Osteoblast (primary cell): ENCODE data around the gene KLHDC7B. TPM values are rescaled to one million over a fixed set of nuclear protein-coding genes. Genes with fewer than 3 reads are reported as not detected.

Experiments
- DNase-seq: peaks from one replicate; pipeline ENCODE4 v3.0.0; 2011; ENCODE audit warnings: low spot score, mixed read lengths; ENCODE audit not compliant: insufficient read length; ENCODE audit errors: missing footprints
- H2AFZ ChIP-seq: 2 replicates; pipeline ENCODE4 v1.6.0; 2011; ENCODE audit warnings: mild to moderate bottlenecking, low read length
- H3K27ac ChIP-seq: 2 replicates; pipeline ENCODE4 v1.5.1; 2011; ENCODE audit warnings: mild to moderate bottlenecking, low read depth, low read length, moderate library complexity
- H3K27me3 ChIP-seq: 2 replicates; pipeline ENCODE4 v1.6.0; 2012; ENCODE audit warnings: mild to moderate bottlenecking, control low read depth, inconsistent platforms, low read length, moderate library complexity; ENCODE audit not compliant: insufficient read depth
- H3K36me3 ChIP-seq: 2 replicates; pipeline ENCODE4 v1.5.1; 2011; ENCODE audit warnings: mild to moderate bottlenecking, low read length, control low read depth, moderate library complexity; ENCODE audit not compliant: insufficient read depth
- H3K4me1 ChIP-seq: 2 replicates; pipeline ENCODE4 v1.5.1; 2011; ENCODE audit warnings: mild to moderate bottlenecking, low read length, control low read depth, moderate library complexity; ENCODE audit not compliant: insufficient read depth
- H3K4me2 ChIP-seq: 2 replicates; pipeline ENCODE4 v1.6.0; 2011; ENCODE audit warnings: mild to moderate bottlenecking, low read length; ENCODE audit not compliant: insufficient read depth
- H3K4me3 ChIP-seq: fragments of 200-600 bp; sonication (generic); 3 replicates; pipeline ENCODE4 v1.5.1; 2012; ENCODE audit warnings: mild to moderate bottlenecking, low read length, inconsistent platforms; ENCODE audit not compliant: insufficient read depth
- H3K79me2 ChIP-seq: 2 replicates; pipeline ENCODE4 v1.6.0; 2012; ENCODE audit warnings: mild to moderate bottlenecking, low read length, control low read depth, inconsistent platforms; ENCODE audit not compliant: insufficient read depth
- H3K9me3 ChIP-seq: 2 replicates; pipeline ENCODE4 v1.5.1; 2011; ENCODE audit warnings: low read depth, low read length, control low read depth
- H4K20me1 ChIP-seq: 2 replicates; pipeline ENCODE4 v1.6.0; 2012; ENCODE audit warnings: mild to moderate bottlenecking, low read length, control low read depth; ENCODE audit not compliant: insufficient read depth
- total RNA-seq: library from RNA; depleted of rRNA; stranded (reverse); fragments of >200 nt; gene quantifications from 2 replicates; pipeline ENCODE4 v1.2.3, GENCODE V29; 2012
- TF ChIP-seq, protein P1 (sequence below): IDR thresholded peaks from 2 replicates; pipeline ENCODE4 v1.5.1; 2011; ENCODE audit warnings: mild to moderate bottlenecking, low read depth, low read length, moderate library complexity; ENCODE audit errors: extremely low read depth

The KLHDC7B gene
- total RNA-seq, 1 donor = 0.72 TPM

DNA sequence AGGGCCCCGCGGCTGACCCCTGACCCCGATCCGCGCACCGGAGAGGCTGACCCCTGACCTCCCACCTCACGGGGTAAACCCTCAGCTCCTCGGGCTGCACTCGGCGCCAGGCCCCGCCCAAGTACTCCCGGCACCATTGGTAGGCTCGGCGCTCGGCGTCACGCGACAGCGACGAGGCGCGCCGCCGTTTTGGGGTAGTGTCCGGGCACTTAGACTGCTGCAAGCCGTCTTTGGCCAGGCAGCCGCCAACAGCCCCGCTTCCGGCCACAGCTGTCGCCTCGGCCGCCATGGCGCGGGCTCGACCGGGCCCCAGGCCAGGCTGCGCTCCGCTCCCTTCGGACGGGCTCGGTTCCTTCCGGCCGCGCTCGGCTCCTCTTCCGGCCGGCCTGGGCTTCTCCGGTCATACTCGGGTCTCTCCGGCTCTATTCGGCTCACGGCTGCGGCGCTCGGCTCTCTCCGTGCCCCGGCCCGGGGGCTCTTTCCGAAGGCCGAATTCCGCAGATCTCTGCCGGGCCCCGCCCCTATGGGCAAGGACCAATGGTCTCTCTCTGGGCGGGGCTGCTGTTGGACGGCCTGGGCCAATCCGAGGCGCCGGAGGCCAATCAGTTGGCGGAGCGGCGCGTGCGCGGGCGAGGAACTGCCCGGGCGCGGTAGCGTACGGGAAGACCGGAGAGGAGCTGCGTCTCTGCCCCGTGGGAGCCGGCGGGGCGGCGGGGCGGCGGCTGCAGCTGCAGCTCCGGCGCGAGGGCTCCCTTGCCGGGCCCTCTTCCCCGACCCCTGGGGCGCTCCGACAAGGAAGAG is 37.0 kb downstream of the KLHDC7B start, which contains the start of gene CHKB:
Gene CHKB (minus strand): TSS at position 357 of the 801 bp plus-strand sequence. CDS start 68 bp downstream, at position 289.
- H3K9me3 ChIP-seq = no peaks in the 10 kb centered on the region
- peak within 1 kb of the TSS; percentile 98 for H3K4me2 ChIP-seq
- H3K27ac ChIP-seq = peak within 1 kb of the TSS; percentile 90
- no peaks in the 10 kb centered on the region for H3K27me3 ChIP-seq
- peaks cover 25% of the 10 kb centered on the region for H3K4me1 ChIP-seq
- peaks cover 7% of the 10 kb centered on the region for H3K36me3 ChIP-seq
- peak within 1 kb of the TSS; percentile 95 for H2AFZ ChIP-seq
- peaks cover 13% of the 10 kb centered on the region for H3K79me2 ChIP-seq
- TF ChIP-seq, protein P1, sequence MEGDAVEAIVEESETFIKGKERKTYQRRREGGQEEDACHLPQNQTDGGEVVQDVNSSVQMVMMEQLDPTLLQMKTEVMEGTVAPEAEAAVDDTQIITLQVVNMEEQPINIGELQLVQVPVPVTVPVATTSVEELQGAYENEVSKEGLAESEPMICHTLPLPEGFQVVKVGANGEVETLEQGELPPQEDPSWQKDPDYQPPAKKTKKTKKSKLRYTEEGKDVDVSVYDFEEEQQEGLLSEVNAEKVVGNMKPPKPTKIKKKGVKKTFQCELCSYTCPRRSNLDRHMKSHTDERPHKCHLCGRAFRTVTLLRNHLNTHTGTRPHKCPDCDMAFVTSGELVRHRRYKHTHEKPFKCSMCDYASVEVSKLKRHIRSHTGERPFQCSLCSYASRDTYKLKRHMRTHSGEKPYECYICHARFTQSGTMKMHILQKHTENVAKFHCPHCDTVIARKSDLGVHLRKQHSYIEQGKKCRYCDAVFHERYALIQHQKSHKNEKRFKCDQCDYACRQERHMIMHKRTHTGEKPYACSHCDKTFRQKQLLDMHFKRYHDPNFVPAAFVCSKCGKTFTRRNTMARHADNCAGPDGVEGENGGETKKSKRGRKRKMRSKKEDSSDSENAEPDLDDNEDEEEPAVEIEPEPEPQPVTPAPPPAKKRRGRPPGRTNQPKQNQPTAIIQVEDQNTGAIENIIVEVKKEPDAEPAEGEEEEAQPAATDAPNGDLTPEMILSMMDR = no peak
- DNase-seq = peak; percentile 100
- no peaks in the 10 kb centered on the region for H4K20me1 ChIP-seq
- peak within 1 kb of the TSS; percentile 94 for H3K4me3 ChIP-seq

DNA sequence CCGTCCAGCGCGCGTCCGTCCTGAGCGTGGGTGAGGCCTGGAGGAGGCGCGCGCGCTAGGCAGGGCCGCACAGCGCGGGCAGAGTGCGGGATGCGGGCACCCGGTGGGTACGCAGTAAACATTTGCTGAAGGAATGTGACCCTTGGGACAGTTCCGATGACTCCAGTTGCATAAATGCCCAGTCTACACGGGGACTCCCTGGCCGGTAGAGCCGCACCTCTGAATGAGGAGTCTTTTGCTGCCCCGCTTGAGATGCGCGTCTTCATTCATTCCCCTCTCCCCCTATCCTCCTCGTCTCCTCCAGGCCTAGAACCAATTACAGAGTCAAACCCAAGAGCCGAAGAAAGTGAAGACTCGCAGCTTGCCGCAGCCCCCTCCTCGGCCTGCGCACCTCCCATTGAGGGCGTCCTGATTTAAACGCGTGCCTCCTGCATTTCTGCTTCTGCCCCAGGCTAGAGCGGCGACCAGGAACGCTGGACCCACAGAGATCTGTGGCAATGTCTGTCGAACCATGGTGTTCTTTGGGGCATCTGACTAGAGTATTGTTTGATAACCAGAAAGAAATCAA is 37.7 kb downstream of the KLHDC7B start:
- Histone ChIP-seq H3K27me3 (no peaks in the 10 kb centered on the region), H2AFZ (peak overlapping the region; percentile 91), H3K27ac (peak overlapping the region; percentile 33), H3K79me2 (peaks cover 13% of the 10 kb centered on the region), H3K4me1 (peaks cover 20% of the 10 kb centered on the region), H4K20me1 (no peaks in the 10 kb centered on the region), H3K36me3 (peaks cover 7% of the 10 kb centered on the region), H3K4me3 (peak overlapping the region; percentile 94), H3K9me3 (no peaks in the 10 kb centered on the region), H3K4me2 (peak overlapping the region; percentile 98)
- no peak for DNase-seq
- TF ChIP-seq, protein P1 = no peak

DNA sequence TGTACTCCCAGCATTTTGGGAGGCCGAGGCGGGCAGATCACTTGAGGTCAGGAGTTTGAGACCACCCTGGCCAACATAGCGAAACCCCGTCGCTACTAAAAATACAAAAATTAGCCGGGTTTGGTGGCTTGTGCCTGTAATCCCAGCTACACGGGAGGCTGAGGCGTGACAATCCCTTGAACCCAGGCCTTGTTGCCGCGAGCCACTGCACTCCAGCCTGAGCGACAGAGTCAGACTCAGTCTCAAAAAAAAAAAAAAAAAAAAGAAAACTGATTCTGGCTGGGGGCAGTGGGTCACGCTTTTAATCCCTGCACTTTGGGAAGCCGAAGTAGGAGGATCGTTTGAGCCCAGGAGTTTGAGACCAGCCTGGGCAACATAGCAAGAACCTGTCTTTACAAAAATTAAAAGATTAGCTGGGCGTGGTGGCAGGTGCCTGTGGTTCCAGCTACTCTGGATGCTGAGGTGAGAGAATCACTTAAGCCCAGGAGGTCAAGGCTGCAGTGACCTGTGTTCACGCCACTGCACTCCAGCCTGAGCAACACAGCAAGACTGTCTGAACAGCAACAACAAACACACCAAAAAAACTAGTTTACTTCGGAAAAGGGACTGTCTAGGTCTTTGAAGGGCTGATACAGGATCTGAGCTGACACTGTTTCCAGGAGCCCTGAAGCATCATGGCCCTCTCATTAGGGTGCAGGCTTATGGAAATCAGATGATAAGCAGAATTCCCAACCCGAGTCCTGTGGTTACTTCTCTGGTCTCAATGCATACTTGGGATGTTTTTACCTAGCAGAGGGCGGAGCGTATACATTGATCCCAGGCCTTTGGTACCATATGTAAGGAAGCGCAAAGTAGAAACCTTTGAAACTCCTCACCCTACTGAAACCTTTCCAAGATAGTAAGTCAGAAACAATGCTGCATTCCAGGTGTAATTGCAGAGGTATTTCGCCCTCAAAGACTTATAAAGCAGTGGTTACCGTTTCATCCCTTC is 38.7 kb downstream of the KLHDC7B start:
- Histone ChIP-seq H3K79me2 (peaks cover 13% of the 10 kb centered on the region), H3K4me1 (peaks cover 14% of the 10 kb centered on the region), H3K27ac (no peak overlapping the region), H4K20me1 (no peaks in the 10 kb centered on the region), H3K9me3 (no peaks in the 10 kb centered on the region), H3K4me3 (no peak overlapping the region), H2AFZ (no peak overlapping the region), H3K36me3 (peaks cover 7% of the 10 kb centered on the region), H3K27me3 (no peaks in the 10 kb centered on the region), H3K4me2 (no peak overlapping the region)
- no peak for DNase-seq
- TF ChIP-seq, protein P1 = no peak
